CD1c-positive myeloid dendritic cell (primary cell): ENCODE results near the gene KCNIP3.
"Not testable (repeated sequence)": the region's sequence is repeated elsewhere in the genome, so short reads cannot be mapped to it uniquely, and the experiment has no call there.

ENCODE experiments used
- DNase-seq: peaks from one replicate; pipeline ENCODE4 v3.0.0-alpha.2; 2016; ENCODE audit errors: extremely low spot score

The KCNIP3 gene

DNA sequence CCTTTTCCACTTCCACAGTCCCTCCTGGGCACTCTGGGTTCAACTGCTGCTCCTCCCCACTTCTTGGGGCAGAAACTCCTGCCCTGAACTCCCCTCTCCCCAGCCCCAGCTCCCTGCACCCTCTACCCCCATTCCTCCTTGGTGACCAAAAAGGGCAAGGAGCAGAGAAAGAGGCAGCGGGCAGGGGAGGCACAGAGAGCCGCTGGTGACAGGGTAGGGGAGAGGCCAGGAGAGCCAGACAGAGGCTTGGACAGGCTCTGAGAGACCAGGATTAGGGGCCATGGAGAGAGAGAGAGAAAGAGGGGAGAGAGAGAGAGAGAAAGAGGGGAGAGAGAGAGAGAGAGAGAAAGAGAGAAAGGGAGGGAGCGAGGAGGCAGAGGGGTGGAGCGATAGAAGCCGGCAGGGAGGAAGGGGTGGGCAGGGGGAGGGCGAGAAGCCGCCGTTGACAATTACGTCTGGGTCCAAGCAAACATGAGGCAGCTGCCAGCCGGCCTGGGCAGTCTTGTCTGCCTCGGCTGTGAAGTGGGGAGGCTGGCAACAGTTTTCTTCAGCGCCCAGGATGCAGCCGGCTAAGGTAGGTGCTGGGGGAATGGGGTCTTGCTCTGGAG lies at the start of gene KCNIP3:
Gene KCNIP3, plus strand, starts transcription at position 468 of the 608 bp plus-strand sequence. Its CDS starts 92 bp downstream, at position 560.
- no peak for DNase-seq

DNA sequence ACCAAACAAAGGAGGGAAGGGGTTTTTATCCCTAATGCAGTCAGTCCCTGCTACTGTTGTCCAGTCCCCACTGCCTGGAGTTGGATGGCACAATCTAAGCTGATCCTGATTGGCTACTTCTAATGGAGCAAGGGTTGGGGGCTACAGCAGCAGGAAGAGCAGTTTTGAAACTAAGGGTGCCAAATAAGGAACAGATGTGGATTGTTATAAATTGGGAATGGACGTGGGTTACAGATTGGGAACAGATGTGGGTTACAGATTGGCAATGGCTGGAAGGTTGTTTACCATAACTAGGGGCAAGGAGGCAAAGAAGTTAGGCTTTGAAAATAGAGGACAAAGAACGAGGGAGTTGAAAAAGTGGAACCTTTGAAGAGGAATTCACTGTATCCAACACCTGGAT lies 38.9 kb upstream of the KCNIP3 start:
- no peak for DNase-seq

DNA sequence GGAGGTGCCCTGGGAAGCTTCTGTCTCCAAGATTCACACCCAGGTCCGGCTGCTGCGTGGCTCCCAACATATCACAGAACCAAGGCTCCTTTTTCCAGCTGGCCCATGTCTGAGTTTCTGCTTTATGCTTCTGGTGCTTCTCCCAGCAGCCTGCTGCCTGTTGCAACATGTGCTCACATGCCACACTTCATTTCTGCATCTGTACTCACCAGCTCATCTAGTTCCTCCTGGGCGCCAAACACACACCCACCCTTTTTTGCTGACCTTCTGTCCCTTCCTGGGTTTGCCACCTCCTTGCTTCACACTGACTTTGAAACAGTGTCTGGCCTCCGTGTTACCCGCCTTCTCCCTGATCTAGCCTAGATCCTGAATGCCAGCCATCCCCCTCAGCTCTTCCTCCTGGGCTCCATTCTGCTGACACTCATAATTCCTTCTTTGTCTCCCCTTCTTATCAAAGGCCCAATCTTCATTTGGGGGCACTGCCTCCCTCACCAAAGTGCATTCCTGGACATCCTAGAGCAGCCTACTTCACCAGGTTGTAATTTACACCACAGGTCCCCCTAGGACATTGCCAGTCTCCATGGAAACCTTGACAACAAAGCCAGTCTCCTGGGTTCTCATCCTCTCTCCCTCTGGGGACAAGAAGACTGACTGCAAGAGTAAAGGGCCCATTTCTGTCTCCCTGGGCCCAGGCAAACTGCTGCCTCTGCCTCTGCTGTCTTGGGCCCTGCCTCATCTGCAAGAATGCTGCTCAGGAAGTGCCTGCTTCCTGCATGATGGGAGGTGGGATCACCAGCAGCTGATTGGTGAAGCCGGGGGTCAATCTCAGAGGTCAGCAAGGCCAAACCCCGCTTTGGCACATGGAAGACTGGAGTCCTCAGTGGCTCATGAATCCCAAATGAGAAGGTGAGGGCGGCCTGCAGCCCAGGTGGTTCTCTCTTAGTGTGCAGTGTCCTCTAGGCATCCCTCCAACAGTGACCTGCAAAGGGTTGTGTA lies 36.8 kb upstream of the KCNIP3 start:
- DNase-seq = peak; percentile 83

DNA sequence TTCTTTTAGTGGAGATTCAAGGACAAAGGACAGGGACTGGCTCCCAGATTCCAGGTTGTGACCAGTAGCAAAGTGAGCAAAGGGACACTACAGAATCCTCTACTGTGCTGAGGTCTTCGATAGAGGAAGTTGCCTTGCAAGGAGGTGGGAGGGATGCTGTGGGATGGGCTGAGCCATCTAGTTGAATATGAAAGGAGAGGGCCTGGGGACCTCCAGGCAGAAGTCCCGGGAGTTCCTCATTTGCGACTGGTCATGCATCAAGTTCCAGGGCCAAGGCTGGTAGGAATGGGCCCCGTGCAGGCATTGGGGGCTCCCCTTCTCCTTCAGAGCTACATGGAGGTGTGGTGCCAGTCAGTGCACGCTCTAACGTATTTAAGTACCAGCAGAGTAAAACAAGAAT lies 35.5 kb upstream of the KCNIP3 start:
- peak; percentile 77 for DNase-seq

DNA sequence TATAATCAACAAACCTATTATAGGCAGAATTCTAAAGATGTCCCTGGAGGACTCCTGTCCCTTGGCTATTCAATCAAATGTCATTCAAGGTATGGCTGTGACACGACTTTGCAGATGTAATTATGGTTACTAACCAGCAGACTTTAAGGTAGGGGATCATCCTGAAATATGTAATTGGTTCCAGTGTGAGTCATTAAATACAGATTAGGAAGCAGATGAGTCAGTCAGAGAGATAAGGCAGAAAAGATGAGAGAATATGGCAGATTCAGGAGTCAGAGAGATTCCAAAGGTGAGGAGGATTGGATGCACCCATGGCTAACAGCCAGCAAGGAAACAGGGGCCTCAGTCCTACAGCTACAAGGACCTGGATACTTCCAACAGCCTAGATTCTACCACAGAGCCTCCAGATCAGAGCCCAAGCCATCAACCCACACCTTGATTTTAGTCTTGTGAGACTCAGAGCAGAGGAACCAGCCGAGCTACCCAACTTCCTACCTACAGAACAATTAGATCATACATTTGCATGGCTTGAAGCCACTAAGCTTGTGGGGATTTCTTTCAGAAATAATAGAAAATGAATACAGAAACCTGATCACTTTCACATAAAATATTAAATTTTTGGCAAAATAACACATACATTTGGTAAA lies 34.1 kb upstream of the KCNIP3 start:
- no peak for DNase-seq

DNA sequence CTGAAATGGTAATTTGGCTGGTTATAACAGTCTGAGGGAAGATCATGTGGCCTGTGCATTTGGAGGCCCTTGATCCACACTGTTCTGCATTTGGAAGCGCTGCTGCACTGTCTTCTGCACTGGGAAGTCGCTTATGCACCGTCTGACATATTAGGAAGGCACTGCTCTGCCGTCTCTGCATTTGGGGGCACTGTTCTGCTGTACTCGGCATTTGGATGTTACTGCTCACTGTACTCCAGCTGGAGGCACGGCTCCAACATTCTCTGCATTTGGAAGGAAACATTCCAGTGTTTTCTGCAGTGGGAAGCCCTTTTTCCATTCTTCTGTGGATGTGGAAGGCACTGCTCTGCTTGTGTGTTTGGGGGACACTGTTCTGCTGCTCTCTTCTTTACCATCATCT lies 32.5 kb upstream of the KCNIP3 start:
- no peak for DNase-seq

DNA sequence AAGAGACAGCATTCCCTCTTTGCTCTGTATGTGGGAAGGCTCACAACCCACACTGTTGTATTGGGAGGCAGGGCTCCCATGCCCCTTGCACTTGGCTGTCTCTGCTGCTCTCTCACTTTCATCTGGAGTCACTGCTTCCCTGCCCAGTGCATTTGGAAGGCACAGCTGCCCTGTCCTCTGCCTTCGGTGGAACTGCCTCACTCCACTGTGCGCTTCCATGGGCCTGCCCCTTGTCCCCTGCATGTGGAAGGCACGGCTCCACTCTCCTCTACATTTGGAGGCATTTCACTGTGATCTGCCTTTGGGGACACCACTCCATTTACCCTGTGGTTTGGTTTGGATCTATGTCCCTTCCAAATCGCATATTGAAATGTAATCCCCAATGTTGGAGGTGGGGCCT lies 32.0 kb upstream of the KCNIP3 start:
- DNase-seq = no peak

DNA sequence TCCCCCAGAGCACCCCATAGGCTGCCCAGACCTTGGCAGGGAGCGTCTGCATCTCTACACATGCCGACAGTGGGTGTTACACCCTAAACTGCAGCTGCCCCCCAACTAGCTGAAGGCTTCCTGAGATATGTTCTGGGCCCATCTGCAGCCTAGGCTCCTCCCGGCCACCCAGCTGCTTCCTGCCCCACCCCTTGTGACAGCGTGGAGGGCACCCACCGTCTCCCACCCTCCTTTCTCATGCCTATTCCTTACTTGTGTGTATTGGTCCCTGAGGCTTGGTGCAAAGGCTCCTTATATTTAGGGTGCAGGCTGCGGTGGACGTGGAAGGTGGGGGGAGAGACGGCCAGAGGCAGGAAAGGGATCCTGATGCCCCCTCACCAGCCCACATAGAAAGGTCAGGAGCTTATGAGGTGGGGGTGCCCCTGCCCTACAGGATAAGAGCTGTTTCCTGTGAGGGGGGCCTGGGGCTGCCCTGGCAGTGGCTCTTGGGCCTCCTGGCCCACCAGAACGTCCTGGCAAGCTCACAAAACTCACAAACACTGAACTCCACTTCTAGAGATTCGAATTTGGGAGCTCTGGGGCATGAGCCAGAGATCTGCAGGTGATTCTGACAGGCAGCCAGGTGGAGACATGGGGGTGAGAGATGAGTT lies 30.2 kb upstream of the KCNIP3 start:
- no peak for DNase-seq

DNA sequence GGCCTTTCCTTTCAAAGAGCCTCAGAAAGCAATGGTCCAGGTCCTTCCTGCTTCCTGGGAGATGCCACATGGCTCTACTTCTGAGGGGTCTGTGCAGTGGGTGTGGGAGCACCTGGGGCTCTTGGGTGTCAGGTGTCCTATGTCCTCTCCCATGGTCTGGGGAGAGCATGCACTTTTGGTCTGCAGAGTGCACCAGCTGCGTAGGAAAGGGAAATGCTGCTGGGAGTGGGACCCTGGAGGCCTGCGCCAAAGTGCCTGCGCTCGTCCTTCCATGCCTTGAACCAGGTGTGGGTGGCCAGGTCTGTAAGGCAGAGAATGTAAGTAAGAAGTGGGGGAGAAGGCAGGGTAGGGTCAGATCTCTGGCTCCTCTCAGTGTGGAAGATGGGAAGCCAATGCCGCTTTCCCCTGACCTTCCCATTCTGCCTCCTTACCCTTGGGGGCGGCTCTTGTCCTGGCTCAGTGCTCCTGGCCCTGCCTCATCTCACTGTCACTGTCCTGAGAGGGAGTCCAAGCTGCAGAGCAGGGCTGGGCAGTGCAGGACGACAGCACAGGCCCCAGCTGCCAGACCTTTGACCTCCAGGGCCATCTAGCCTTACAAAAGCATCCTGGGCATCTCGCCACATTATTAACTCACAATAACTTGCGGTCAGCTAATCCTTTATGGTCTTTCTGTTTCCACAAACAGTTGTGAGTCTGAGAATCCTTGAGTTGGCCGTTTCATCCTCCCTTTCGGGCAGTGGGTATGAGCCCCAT lies 29.5 kb upstream of the KCNIP3 start:
- no peak for DNase-seq

DNA sequence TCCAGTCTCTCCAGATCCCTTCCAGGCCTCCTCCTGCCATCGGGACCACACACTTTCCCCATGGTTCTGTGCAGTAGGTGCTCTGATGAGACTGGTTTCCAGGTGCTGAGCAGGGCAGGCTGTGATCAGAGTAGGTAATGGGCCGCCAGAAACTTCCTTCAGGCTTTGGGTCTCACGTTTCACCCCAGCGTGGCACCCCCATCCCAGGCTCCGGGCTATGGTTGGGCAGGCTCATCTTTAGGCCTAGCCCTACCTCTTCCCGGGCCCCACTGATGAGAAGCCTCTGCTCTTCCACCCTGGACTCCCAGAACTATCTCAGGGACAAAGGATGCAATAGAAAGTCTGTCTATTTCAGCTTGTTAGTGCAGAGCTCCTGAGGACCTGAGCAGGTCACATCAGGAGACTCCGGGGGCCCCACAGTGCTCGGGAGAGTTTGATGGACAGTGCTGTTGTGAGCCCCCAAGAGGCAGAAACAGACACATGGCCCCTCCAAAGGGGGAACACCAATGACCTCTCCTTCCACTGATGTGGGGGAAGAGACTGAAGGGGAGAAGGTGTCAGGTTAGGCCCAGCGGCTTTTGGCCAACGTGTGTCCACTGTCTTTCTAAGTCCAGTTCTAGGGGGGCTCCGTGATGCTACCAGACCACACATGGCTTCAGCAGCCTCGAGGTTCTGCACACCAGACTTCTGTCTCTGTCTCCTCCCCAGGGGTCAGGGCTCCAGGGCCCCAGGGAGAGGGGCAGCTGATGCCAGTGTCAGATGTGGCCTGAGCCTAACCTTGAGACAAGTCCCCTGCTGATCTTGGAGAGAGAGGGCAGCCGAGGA lies 28.7 kb upstream of the KCNIP3 start:
- no peak for DNase-seq

DNA sequence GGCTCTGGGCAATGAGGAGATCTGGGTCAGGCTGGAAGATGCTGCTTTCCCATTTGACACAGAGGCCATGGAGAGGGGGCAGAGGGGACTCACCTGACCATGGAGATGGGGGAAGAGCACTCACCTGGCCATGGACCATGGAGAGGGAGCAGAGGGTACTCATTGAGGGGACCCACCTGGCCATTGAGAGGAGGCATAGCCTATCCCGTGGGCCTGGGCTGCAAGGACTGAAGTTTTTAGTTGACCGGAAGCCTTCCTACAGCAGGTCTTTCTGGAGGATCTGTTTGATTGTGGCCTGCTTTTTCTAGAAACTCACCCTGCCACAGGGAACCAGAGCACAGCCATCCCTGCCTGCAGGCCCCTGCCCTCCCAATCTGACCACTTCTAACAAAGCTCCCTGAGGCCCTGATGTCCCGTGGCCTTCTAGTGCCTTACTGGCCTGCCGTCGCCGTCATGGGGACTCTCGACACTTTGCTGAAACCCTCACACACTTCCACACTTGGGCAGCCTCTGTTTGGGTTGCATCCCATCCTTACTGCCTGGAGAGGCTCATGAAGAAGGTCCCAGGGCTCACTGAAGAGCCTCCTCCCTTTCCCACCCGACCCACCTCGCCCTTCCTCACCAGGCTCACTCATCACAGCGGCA lies 28.0 kb upstream of the KCNIP3 start:
- no peak for DNase-seq

DNA sequence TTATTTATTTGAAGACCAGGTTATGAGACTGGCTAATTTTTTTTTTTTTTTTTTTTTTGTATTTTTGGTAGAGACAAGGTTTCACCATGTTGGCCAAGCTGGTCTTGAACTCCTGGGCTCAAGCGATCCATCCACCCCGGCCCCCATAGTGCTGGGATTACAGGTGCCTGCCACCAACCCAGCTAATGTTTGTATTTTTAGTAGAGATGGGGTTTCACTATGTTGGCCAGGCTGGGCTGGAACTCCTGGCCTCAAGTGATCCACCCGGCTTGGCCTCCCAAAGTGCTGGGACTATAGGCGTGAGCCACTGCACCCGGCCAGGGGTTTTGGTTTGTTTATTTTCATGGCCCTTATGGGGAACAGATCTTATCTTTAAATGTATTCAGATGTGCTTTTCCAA lies 27.4 kb upstream of the KCNIP3 start:
- not testable (repeated sequence) for DNase-seq

DNA sequence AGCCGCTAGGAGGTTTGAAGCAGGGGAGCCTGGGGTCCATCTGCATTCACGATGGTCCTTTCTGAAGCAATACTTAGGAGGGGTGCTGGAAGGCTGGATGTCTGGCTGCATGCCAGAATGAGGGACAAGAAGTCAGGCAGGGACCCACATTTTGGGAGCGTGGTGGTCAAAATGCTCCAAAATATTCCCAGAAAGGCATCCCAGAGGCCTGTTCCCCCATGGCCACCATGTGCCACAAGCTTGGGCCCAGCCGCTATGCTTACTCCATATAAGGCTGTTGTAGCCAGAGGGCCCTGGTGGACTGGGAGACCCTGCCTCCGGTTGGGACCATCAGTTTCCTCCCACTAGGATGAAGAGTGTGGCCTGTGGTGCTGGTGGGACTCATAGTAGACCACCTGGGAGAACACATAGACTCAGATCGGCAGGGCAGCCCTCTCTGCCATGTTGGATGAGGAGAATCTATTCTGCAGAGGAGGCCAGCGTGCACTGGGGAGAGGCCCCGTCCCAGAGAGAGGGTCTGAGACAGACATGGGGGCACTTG lies 26.5 kb upstream of the KCNIP3 start:
- no peak for DNase-seq

DNA sequence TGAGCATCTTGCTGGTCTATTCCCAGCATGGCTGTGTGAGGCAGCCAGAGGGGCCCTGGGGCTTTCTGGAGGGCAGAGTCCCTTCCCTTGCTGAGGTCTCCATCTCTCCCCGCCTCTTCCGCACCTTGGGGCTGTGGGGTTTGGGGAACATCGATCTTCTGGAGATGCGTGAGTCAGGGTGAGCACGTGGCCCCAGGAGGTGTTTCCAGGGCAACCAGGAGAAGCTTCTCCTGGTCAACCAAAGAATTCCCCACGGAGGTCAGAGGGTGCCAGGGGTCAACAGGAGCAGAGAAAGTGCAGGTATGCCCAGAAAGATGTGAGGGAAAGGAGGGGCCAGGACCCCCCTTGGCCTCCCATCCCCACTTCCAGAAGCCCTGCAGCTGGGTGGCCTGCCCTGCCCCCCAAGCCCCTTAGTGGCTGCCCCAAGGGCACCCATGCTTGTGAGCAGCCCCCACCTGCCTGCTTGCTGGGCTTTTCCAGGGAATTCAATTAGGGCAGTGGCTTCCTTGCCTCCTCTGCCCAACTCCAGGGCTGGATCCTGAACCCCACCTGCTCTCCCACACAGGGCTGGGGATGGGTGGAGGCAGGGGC lies 25.7 kb upstream of the KCNIP3 start:
- no peak for DNase-seq

DNA sequence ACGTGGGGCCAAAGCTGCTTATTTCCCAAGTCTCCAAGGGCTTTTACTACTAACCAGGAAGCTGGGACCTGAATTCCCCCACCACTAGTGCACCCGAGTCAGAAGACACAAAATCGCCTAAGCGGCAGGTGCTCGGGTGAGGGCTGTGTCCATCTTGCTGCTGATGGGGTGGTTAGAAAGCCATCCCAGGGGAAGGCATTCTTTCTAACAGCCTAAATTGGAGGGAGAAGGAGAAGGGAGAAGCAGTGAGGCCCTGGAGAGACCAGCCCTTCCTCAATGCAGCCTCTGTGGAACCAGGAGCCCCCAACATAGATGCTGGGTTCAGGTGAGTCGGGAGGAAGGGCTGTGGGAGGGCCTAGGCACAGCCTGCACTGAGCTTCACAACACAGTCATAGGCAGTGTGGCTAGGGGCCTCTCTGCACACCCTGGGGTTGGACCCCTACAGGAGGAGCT lies 24.8 kb upstream of the KCNIP3 start:
- no peak for DNase-seq

DNA sequence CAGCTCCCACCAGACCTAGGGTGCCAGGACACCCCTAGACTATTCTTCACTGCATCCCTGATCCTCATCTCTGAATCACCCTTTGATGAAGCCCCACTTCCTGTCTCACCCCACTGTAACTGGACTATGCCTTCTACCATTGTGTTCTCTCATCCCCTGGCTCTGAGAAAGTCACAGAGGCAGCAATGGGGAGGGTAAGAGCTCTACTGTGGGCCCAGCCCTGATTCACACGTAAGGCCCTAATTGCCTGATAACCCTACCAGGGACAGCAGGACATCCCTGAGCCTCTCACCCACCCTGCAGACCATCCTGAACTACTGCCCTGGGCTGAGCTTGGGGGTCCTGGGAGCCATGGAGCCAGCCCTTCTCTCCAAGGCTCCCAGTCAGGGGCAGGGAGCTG lies 24.4 kb upstream of the KCNIP3 start:
- no peak for DNase-seq

DNA sequence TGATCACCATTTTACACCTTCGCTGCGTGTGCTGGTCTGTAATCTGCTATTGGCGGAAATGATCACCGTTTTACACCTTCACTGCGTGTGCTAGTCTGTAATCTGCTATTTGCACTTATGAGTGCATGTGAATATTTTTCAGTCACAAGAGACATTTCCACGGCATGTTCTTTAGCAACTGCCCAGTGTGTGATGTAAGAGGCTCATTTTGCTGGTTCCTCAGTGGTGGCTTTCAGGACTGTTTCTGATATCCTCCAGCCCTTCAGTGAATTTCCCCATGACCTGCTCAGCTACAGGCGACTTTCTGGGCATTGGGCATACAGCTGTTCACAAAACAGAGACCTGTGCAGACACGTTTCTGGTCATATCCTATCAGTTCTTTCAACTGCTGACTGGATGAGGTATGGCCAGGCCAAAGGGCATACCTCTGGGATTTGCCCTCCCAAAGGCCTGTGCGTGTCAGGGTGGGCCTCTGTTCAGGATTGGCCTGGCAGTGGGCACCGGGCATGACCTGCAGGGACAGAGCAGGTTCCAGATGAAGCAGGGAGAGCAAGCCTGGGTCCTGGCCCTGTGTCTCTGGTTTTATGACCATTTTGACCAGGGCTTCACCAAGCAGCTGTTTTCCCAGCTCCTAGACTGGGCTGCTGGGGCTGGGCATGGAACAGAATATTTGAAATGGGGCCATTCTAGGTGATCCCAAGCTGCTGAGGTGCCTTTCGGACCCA lies 23.4 kb upstream of the KCNIP3 start:
- peak; percentile 18 for DNase-seq
